HS-5 (cell line): Measurements from ENCODE around the gene CASP1.
"Not testable (repeated sequence)": the region's sequence is repeated elsewhere in the genome, so short reads cannot be mapped to it uniquely, and the experiment has no call there.

Source experiments
- DNase-seq: peaks from one replicate; pipeline ENCODE4 v3.0.0-alpha.2; 2012; ENCODE audit warnings: low read depth

Gene CASP1

DNA sequence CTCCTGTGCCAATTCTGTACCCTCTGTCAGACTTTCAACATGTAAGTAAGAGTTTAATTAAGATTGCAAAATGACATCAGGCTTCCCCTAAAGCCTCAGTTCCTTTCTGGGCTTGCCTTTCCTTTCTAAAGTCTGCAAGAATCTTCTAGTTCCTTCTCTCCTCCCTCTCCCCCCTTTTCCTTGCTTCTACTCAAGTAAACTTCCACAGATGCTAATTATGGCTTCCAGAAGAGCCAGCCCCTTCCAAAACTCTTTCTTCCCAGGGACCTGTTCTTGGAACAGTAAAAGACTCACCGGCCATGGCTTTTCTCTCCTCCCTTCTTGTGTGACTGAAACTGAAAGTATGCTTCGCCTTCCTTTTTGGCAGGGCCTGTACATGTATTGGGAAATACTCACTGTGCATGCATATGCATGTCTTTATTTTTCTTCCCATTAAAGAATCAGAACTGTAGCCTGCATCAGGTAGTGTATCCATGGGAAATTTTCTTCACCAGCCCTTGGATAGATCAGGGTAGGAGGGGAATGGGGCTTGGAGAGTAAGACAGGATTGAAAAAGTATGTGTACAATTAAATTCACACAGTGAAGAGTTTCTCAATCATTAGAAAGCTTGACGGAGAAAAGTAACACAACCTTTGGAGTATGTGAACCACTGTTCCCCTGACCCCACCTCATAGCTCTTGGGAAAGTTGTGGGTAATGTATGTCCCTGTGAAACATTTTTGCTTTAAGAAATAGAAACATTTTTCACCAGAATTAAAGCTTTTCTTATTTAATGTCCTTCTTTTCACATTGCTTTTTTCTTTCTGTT, at the start of gene CASP1:
TSS of gene CASP1 (minus strand) at position 332 of the 808 bp plus-strand sequence. CDS start at position 301, 31 bp downstream.
- DNase-seq: peak; percentile 43

GRCh38 chr11:105081412-105082150, 46.6 kb upstream of the CASP1 start:
- no peak for DNase-seq

DNA sequence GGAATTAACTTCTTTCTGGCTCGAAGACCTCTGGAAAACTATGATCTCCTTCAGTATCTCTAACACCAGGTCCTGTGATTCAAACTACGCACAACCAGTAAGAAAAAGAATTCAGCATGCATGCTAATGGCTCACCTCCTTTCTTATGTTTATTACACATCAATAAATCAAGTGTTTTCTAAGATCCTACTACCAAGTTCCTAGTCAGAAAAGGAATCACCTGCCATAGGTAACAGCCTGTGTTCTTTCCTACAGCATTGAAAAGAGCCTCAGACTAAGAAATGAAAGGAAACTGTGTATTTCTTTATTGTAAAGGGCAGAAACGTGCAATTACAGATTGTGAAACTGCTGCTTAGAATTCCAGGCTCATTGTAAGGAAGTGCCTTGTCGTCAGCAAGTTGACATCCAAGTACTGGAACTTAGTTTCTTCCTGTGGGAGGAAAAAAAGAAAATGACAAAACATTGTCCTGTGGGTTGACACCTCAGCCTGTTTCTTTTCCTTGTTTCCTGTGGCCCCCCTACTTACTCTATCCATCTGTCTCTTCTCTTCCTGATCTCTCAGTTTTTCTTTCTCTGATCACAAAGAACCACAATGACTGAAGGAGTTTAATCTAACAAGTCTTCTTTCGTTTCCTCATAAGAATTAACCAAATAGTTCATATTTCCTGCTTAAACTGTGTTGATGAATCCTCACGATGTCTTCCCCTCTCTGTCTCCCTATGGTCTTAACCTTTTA, 45.4 kb upstream of the CASP1 start:
- DNase-seq: not testable (repeated sequence)

- no peak for DNase-seq
Measured at GRCh38 chr11:105078283-105078682, 43.3 kb upstream of the CASP1 start.

GRCh38 chr11:105077141-105077790, 42.3 kb upstream of the CASP1 start:
- DNase-seq: not testable (repeated sequence)

DNA sequence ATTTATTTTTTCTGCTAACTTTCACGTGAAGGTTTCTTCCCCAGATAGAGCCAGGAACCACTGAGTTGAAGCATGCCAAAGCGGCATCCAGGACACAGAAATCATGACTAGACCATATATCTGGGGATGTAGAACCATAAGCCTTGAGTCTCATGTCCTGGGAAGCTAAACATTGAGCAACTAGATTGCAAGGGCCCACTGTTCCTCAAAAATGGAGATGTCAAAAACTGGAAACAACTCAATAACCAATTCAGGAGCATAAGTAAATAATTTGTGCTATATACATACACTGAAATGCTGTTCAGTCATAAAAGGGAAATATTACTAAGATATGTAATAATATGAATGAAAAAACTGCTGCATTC, 39.2 kb upstream of the CASP1 start:
- DNase-seq: no peak

- no peak for DNase-seq
Measured at GRCh38 chr11:105073456-105074165, 38.7 kb upstream of the CASP1 start.

- not testable (repeated sequence) for DNase-seq
Measured at GRCh38 chr11:105072080-105072479, 37.1 kb upstream of the CASP1 start.

GRCh38 chr11:105071089-105071732, 36.3 kb upstream of the CASP1 start:
- DNase-seq: no peak

GRCh38 chr11:105070306-105070705, 35.4 kb upstream of the CASP1 start:
- DNase-seq: no peak

GRCh38 chr11:105069749-105070148, 34.8 kb upstream of the CASP1 start:
- not testable (repeated sequence) for DNase-seq

- DNase-seq: not testable (repeated sequence)
Measured at GRCh38 chr11:105063245-105063941, 28.4 kb upstream of the CASP1 start.

DNA sequence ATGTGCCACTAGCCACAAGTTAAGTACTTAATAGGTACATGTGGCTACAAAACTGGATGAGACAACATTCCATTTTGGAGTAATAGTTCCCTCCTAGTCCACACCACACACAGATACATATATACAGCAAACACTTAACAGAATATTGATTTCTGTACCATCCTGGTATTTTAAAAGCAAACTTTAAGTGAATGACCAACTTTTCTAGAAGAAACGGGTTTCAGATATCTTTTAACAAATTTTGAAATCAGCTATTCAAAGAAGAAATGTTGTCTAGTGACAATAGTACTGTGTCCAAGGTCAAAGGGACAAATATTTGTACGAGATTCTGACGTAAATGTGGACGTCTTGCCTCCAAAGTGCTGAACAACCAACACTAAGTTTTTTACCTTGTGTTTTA, 22.5 kb upstream of the CASP1 start:
- DNase-seq: no peak

GRCh38 chr11:105056446-105056845, 21.5 kb upstream of the CASP1 start:
- DNase-seq: no peak

GRCh38 chr11:105054723-105055493, 20.0 kb upstream of the CASP1 start:
- no peak for DNase-seq

DNA sequence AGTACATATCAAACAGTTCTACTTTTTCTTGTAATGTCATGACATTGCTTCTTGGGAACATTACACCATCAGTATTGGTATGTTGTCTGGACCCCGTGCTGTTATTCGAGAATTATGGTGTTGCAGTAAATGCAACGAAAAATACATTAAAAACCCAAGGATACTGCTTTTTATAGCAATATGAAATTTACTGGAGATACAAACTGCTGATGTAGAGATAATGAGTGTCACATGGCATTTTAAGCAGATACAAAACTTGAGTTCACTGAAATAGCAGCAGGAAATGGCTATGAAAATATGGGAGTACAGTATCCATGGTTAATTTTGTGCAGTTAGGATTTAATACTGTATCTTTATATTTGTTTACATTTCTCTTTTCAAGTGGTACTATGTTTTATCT, 17.5 kb upstream of the CASP1 start:
- no peak for DNase-seq

GRCh38 chr11:105051559-105051958, 16.6 kb upstream of the CASP1 start:
- DNase-seq: no peak

- DNase-seq: no peak
Measured at GRCh38 chr11:105049481-105049880, 14.5 kb upstream of the CASP1 start.

DNA sequence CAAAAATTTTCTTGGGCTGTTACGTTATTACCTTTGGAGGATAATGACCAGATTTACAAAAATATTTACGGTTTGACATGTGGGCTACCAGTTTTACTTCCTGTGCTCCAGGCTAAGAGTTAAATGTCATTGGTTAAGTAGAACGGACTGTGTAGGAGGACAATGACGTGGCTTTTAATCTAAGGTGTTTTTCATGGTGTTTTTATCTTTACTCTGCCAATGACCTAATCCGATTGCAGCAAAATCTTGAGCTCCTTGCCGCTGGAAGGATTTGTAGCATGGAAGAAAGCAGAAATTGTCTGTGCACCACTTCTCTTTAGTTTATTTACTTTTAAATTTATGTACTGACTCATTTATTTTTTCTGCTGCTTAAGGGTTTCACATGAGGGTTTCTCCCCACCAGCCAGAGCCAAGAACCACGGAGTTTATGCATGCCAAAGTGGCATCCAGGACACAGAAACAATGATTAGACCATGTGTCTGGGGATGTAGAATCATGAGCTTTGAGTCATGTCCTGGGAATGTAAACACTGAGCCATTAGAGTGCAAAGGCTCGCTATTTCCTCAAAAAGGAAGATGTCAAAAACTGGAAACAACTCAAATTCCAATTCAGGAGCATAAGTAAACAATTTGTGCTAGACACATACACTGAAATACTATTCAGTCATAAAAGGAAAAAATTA, 12.1 kb upstream of the CASP1 start:
- peak; percentile 96 for DNase-seq
